BJ (cell line): ENCODE measurements around the gene CD14. TPM values are rescaled to one million over a fixed set of nuclear protein-coding genes. Genes with fewer than 3 reads are reported as not detected.
"Not testable (repeated sequence)": the region's sequence is repeated elsewhere in the genome, so short reads cannot be mapped to it uniquely, and the experiment has no call there.

ENCODE experiments used
- CTCF ChIA-PET: fragments of 350-600 bp; formaldehyde crosslinking; extraction: SDS; loops from one replicate; lab custom pipeline; 2021; ENCODE audit warnings: antibody characterized with exemption, inconsistent platforms; lab: Yijun Ruan, JAX
- POLR2A ChIA-PET: fragments of 300-600 bp; sonication (Branson Sonifier 250); formaldehyde crosslinking; extraction: SDS; loops from one replicate; lab custom pipeline; 2021; ENCODE audit warnings: antibody characterized with exemption; lab: Charles Lee
- DNase-seq: peaks from one replicate; pipeline ENCODE4 v3.0.0-alpha.2; 2011; ENCODE audit warnings: low read depth
- H3K27me3 ChIP-seq: 2 replicates; pipeline ENCODE4 v1.6.0; 2011; ENCODE audit warnings: low read length; ENCODE audit not compliant: control insufficient read depth, insufficient read depth
- H3K36me3 ChIP-seq: 2 replicates; pipeline ENCODE4 v1.5.1; 2011; ENCODE audit warnings: low read length; ENCODE audit not compliant: control insufficient read depth, insufficient read depth
- H3K4me3 ChIP-seq: 2 replicates; pipeline ENCODE4 v1.5.1; 2011; ENCODE audit warnings: low read depth, mild to moderate bottlenecking, control low read depth, low read length
- polyA plus RNA-seq: library from polyadenylated mRNA; depleted of rRNA; stranded (reverse); fragments of >200 nt; gene quantifications from 2 replicates; pipeline ENCODE4 v1.2.3, GENCODE V29; 2011
- TF ChIP-seq, protein P1 (sequence below): IDR thresholded peaks from 2 replicates; pipeline ENCODE4 v1.5.1; 2011; ENCODE audit warnings: low read depth, mild to moderate bottlenecking, control low read depth, inconsistent platforms, low read length, moderate library complexity; ENCODE audit not compliant: insufficient read depth

Gene CD14
- polyA plus RNA-seq, 1 experiment, result 1.9 TPM

DNA sequence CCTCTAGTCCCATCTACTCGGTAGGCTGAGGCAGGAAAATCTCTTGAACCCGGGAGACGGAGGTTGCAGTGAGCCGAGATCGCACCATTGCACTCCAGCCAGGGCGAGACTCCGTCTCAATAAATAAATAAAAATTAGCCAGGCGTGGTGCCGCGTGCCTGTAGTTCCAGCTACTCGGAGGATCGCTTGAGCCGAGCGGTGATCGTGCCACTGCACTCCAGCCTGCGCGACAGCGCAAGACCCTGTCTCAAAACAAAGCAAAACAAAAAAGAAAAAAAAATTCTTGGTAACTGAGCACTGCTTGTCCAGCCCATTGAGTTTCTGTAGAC is 31.0 kb upstream of the CD14 start:
- Histone ChIP-seq H3K27me3 (no peaks in the 10 kb centered on the region), H3K36me3 (peaks cover 30% of the 10 kb centered on the region), H3K4me3 (peak overlapping the region; percentile 80)
- POLR2A ChIA-PET, result interaction anchor here (0.6 to 0.8 kb wide), 2 partner anchors 16 to 261 kb away, joined by 4 to 6 read pairs; partner anchors contain the start of genes IK and NDUFA2
- TF ChIP-seq, protein P1, sequence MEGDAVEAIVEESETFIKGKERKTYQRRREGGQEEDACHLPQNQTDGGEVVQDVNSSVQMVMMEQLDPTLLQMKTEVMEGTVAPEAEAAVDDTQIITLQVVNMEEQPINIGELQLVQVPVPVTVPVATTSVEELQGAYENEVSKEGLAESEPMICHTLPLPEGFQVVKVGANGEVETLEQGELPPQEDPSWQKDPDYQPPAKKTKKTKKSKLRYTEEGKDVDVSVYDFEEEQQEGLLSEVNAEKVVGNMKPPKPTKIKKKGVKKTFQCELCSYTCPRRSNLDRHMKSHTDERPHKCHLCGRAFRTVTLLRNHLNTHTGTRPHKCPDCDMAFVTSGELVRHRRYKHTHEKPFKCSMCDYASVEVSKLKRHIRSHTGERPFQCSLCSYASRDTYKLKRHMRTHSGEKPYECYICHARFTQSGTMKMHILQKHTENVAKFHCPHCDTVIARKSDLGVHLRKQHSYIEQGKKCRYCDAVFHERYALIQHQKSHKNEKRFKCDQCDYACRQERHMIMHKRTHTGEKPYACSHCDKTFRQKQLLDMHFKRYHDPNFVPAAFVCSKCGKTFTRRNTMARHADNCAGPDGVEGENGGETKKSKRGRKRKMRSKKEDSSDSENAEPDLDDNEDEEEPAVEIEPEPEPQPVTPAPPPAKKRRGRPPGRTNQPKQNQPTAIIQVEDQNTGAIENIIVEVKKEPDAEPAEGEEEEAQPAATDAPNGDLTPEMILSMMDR, result no peak
- CTCF ChIA-PET, result interaction anchor here (0.9 to 2.2 kb wide), 3 partner anchors 11 to 29 kb away, joined by 3 to 7 read pairs (median 4); partner anchors contain the start of genes IK and NDUFA2
- no peak for DNase-seq

DNA sequence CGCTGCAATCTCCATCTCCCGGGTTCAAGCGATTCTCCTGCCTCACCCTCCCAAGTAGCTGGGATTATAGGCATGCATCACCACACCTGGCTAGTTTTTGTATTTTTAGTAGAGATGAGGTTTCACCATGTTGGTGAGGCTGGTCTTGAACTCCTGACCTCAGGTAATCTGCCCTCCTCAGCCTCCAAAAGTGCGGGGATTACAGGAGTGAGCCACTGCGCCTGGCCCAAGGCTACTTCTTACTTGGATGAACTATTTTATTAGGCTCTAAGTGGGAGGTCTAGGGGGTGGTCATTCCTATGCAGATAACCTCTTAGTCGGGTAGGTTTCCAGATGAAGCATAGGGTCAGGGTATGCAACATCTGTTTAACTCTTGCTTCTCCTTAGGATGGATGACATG is 27.4 kb upstream of the CD14 start:
- CTCF ChIA-PET, POLR2A ChIA-PET, DNase-seq, H3K4me3 ChIP-seq, H3K27me3 ChIP-seq: not testable (repeated sequence)
- peaks cover 33% of the 10 kb centered on the region for H3K36me3 ChIP-seq

DNA sequence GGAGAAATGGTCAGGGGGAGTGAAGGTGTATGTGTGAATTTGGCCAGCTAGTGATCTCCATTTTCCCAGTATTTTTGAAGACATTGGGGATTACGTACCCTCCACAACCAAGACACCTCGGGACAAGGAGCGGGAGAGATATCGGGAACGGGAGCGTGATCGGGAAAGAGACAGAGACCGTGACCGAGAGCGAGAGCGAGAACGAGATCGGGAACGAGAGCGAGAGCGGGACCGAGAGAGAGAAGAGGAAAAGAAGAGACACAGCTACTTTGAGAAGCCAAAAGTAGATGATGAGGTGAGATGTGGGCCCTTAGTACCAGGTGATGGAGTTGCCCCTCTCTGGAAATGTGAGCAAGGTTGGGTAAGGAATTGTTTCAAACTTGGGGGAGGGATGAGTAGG is 25.9 kb upstream of the CD14 start:
- no peak for DNase-seq
- TF ChIP-seq, protein P1, result no peak
- Histone ChIP-seq H3K36me3 (peaks cover 35% of the 10 kb centered on the region), H3K4me3 (no peak overlapping the region), H3K27me3 (no peaks in the 10 kb centered on the region)
- CTCF ChIA-PET, result no interaction called here
- POLR2A ChIA-PET, result no interaction called here

DNA sequence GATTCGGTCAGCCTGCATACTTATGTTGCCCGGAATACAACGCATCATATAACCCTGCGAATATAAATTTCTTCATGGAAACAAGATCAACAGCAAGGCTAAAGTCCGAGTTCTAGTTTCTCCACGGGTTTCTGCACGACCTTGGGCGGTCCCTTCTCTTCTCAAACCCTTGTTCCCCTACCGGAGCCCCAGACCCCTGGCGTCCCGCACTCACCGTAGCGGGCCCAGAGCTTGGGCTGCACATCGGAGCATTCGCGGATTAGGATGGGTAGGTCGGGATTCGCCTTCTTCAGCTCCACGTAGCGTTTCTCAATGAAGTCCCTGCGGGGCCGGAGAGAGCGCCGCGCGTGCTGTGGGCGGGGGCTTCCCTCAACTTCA is 14.1 kb upstream of the CD14 start:
- TF ChIP-seq, protein P1, result no peak
- no peak for DNase-seq
- ChIA-PET CTCF (interaction anchor here (0.7 to 2.7 kb wide), 6 partner anchors 12 to 287 kb away, joined by 3 to 8 read pairs (median 4); partner anchors contain the start of genes APBB3, EIF4EBP3 and WDR55), POLR2A (interaction anchor here (0.6 to 0.9 kb wide), 3 partner anchors 16 to 100 kb away, joined by 3 to 6 read pairs (median 4); partner anchors contain the start of gene EIF4EBP3)
- Histone ChIP-seq H3K4me3 (peak overlapping the region; percentile 77), H3K27me3 (no peaks in the 10 kb centered on the region), H3K36me3 (peaks cover 15% of the 10 kb centered on the region)

DNA sequence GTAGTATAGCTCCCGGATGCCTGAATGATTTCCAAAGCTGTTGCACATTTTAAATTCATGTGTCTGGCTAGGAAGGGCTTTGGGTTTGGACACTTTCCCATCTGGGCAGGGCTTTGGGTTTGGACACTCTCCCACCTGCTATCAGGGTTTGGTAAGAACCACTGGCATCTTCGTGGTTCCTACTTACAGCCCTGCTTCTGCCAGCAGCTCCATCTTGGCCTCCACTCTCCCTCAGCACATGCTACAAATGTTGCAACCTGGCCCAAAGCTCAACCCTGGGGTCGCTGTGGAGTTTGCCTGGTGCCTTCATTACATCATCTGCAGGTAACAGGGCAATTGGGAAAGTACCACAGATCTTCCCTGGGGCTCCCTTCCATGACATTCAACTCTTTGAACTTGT is 9.7 kb upstream of the CD14 start:
- DNase-seq, result no peak
- POLR2A ChIA-PET, result no interaction called here
- CTCF ChIA-PET, result interaction anchor here (1.2 to 1.3 kb wide), 2 partner anchors 93 to 270 kb away, joined by 3 to 7 read pairs; no protein-coding TSS in a partner anchor
- peaks cover 14% of the 10 kb centered on the region for H3K36me3 ChIP-seq
- H3K4me3 ChIP-seq, result no peak overlapping the region
- H3K27me3 ChIP-seq, result no peaks in the 10 kb centered on the region
- TF ChIP-seq, protein P1, result no peak

DNA sequence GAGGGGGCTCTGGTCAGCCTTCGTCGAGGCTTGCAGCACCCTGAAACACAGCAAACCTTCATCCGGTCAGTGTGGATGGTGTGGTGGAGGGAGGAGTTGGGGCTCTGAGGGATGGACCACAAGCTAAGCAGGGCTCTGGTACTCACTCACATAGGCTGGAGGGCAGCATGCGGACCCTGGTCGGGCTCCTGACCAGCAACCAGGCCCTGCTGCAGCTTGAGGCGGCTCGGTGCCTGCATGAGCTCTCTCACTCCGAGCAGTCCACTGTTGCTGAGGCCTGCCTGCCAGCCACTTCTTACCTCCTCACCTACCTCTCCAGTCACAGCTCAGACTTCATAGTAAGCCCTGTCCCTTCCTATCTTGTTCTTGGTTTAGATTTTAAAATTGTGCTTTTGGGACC is 8.7 kb upstream of the CD14 start:
- POLR2A ChIA-PET, result no interaction called here
- TF ChIP-seq, protein P1, result no peak
- CTCF ChIA-PET, result interaction anchor here (0.7 to 1.3 kb wide), 5 partner anchors 67 to 280 kb away, joined by 3 to 7 read pairs (median 3); no protein-coding TSS in a partner anchor

More for the DNA sequence above, 8.7 kb upstream of the CD14 start:
- Histone ChIP-seq H3K4me3 (no peak overlapping the region), H3K27me3 (no peaks in the 10 kb centered on the region), H3K36me3 (peaks cover 14% of the 10 kb centered on the region)
- no peak for DNase-seq
